HepG2 (cell line): ENCODE measurements around the gene TM9SF4. TPM values are rescaled to one million over a fixed set of nuclear protein-coding genes. Genes with fewer than 3 reads are reported as not detected.

Experiments used
- BCLAF1 ChIP-seq: fragments of 450-650 bp; IDR thresholded peaks from 2 replicates; pipeline ENCODE4 v1.6.1; 2017; ENCODE audit warnings: mild to moderate bottlenecking
- FOXA3 ChIP-seq: IDR thresholded peaks from 2 replicates; pipeline ENCODE4 v1.6.1; 2016; ENCODE audit warnings: missing genetic modification reagents, missing compliant biosample characterization
- MIER3 ChIP-seq: IDR thresholded peaks from 2 replicates; pipeline ENCODE4 v1.6.1; 2016; ENCODE audit warnings: missing compliant biosample characterization, borderline replicate concordance
- PRPF4 ChIP-seq: fragments of 200-400 bp; formaldehyde crosslinking; IDR thresholded peaks from 2 replicates; pipeline ENCODE4 v1.6.1; 2016; ENCODE audit warnings: low read length, low read depth; ENCODE audit not compliant: poor library complexity, severe bottlenecking
- RFX5 ChIP-seq: IDR thresholded peaks from 2 replicates; pipeline ENCODE4 v1.6.1; 2011; ENCODE audit warnings: low read depth, low read length, improper control_type of control experiment
- TEAD2 ChIP-seq: sonication (generic); formaldehyde crosslinking; IDR thresholded peaks from 2 replicates; pipeline ENCODE4 v1.9.0; 2021; ENCODE audit warnings: missing genetic modification reagents
- ZC3H4 ChIP-seq: sonication (generic); formaldehyde crosslinking; IDR thresholded peaks from 2 replicates; pipeline ENCODE4 v1.4.0; 2020; ENCODE audit warnings: missing genetic modification reagents, borderline replicate concordance
- ZFP90 ChIP-seq: sonication (generic); formaldehyde crosslinking; IDR thresholded peaks from 2 replicates; pipeline ENCODE4 v1.8.0; 2022; ENCODE audit warnings: missing genetic modification reagents, mild to moderate bottlenecking, inconsistent platforms, borderline replicate concordance
- ZFX ChIP-seq: sonication (generic); formaldehyde crosslinking; IDR thresholded peaks from 2 replicates; pipeline ENCODE4 v1.4.0; 2020; ENCODE audit warnings: mild to moderate bottlenecking, low read depth, missing genetic modification reagents, moderate library complexity
- ZNF234 ChIP-seq: sonication (generic); formaldehyde crosslinking; conservative IDR thresholded peaks from 2 replicates; pipeline ENCODE4 v1.5.1; 2020; ENCODE audit warnings: mild to moderate bottlenecking, missing genetic modification reagents
- ZNF274 ChIP-seq: sonication (generic); formaldehyde crosslinking; IDR thresholded peaks from 2 replicates; pipeline ENCODE4 v1.5.1; 2020; ENCODE audit warnings: mild to moderate bottlenecking, missing genetic modification reagents
- ZNF407 ChIP-seq: sonication (generic); formaldehyde crosslinking; IDR thresholded peaks from one replicate; pipeline ENCODE4 v1.5.1; 2020; ENCODE audit warnings: mild to moderate bottlenecking, missing genetic modification reagents; ENCODE audit errors: not compliant biosample characterization
- ZNF652 ChIP-seq: IDR thresholded peaks from 2 replicates; pipeline ENCODE4 v1.6.1; 2016; ENCODE audit warnings: low read depth, borderline replicate concordance
- ZNF790 ChIP-seq: sonication (generic); formaldehyde crosslinking; IDR thresholded peaks from 2 replicates; pipeline ENCODE4 v1.8.0; 2022; ENCODE audit warnings: missing genetic modification reagents, mild to moderate bottlenecking, borderline replicate concordance
- ZSCAN25 ChIP-seq: sonication (generic); formaldehyde crosslinking; IDR thresholded peaks from 2 replicates; pipeline ENCODE4 v1.8.0; 2022; ENCODE audit warnings: mild to moderate bottlenecking, missing genetic modification reagents
- polyA plus RNA-seq, 8 experiments: library from polyadenylated mRNA; depleted of rRNA in 3 of 8; stranded (reverse) in 7 of 8; unstranded in 1 of 8; fragments of >200 nt; fragmentation: Illumina TruSeq in 4 of 8; extraction: Trizol in 4 of 8; gene quantifications; 2 replicates each; pipeline versions ENCODE4 v1.2.1 to v1.2.3, GENCODE V29; 2011 to 2016; ENCODE audit warnings: low read depth in 4 of 8, missing spikeins in 1 of 8, mixed read lengths in 1 of 8; ENCODE audit not compliant: insufficient read depth in 1 of 8
- total RNA-seq, 5 experiments: library from RNA; depleted of rRNA; stranded (reverse); fragments of >200 nt; fragmentation: Illumina TruSeq; extraction: Trizol; gene quantifications; 2 replicates each; pipeline ENCODE4 v1.2.3, GENCODE V29; 2016; ENCODE audit warnings: low read depth in 1 of 5

The TM9SF4 gene
- total and polyA plus RNA-seq, 2 of the 13 experiments (the other 11 are each of a cell fraction or from before 2014, with no cell fraction given): 53.5 to 171 TPM

- TF ChIP-seq RFX5 (no peak), FOXA3 (CRISPR knock-in tag) (0 out of 2 replicates have a peak, but pooled peaks have one; percentile 5), PRPF4 (no peak), ZNF652 (CRISPR knock-in tag) (no peak), MIER3 (CRISPR knock-in tag) (0 out of 2 replicates have a peak, but pooled peaks have one; percentile 27), ZNF274 (peak; percentile 31; the same call in 1 of the 2 replicates), ZSCAN25 (peak; percentile 10; the same call in 1 of the 2 replicates), ZFP90 (no peak), ZFX (CRISPR knock-in tag) (peak; percentile 16; the same call in 1 of the 2 replicates), ZNF790 (CRISPR knock-in tag) (no peak), TEAD2 (CRISPR knock-in tag) (no peak), BCLAF1 (no peak), ZNF234 (CRISPR knock-in tag) (no peak), ZC3H4 (CRISPR knock-in tag) (no peak), ZNF407 (CRISPR knock-in tag) (peak; percentile 67)
These were observed 45.8 kb downstream of the TM9SF4 start (continued) for GRCh38 chr20:32155017-32155981.
